Duodenal mucosa (tissue), 2 donors: ENCODE measurements around the gene ATP1A1.

Experiments used
- H3K27ac ChIP-seq: one replicate; pipeline ENCODE4 v1.7.0; 2013; ENCODE audit warnings: low read depth, low read length
- H3K27me3 ChIP-seq, 2 donors: one replicate each; pipeline ENCODE4 v1.7.0; 2013; ENCODE audit warnings: low read length in 2 of 2, control low read depth in 1 of 2; ENCODE audit not compliant: insufficient read depth in 2 of 2, control insufficient read depth in 1 of 2
- H3K36me3 ChIP-seq, 2 donors: one replicate each; pipeline ENCODE4 v1.7.0; 2013; ENCODE audit warnings: low read length in 2 of 2, control low read depth in 1 of 2; ENCODE audit not compliant: insufficient read depth in 2 of 2, control insufficient read depth in 1 of 2
- H3K4me1 ChIP-seq, 2 donors: one replicate each; pipeline ENCODE4 v1.7.0; 2013; ENCODE audit warnings: low read length in 2 of 2, control low read depth in 1 of 2; ENCODE audit not compliant: insufficient read depth in 2 of 2, control insufficient read depth in 1 of 2
- H3K4me3 ChIP-seq, 2 donors: one replicate each; pipeline ENCODE4 v1.7.0; 2013; ENCODE audit warnings: low read length in 2 of 2, low read depth in 1 of 2
- H3K9ac ChIP-seq, 2 donors: one replicate each; pipeline ENCODE4 v1.7.0; 2013; ENCODE audit warnings: low read length in 2 of 2, low read depth in 1 of 2
- H3K9me3 ChIP-seq, 2 donors: one replicate each; pipeline ENCODE4 v1.7.0; 2013; ENCODE audit warnings: low read length in 2 of 2, control low read depth in 1 of 2; ENCODE audit not compliant: control insufficient read depth in 1 of 2

Gene ATP1A1

DNA sequence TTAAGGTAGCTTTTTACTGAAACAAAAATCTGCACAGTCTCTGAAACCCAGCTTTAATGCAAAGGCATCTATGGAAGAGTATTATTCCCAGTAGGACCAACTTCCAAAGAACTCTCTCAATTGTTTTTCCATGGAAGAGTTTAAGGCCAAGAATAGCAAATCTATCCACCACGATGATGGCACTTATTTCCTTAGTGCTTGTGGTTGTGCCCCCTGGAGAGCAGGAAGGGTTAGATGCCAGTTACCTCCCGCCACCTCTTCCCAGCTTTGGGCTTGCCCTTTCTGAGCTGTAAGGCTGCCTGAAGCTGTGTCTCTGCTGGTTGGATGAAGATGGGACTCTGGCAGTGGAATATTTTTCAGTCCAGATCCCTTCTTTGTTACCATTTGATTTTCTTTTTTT lies 4.8 kb upstream of the ATP1A1 start:
- Histone ChIP-seq H3K27me3 (no peaks in the 10 kb centered on the region), H3K36me3 (no peaks in the 10 kb centered on the region), H3K9me3 (no peaks in the 10 kb centered on the region), H3K4me3 (no peak overlapping the region), H3K4me1 (peaks cover 8 to 19% of the 10 kb centered on the region in 2 donors), H3K9ac (no peak overlapping the region), H3K27ac (no peak overlapping the region)

- no peak overlapping the region for H3K9ac ChIP-seq
- no peaks in the 10 kb centered on the region for H3K9me3 ChIP-seq
- H3K4me3 ChIP-seq, result no peak overlapping the region
- no peak overlapping the region for H3K27ac ChIP-seq
- no peaks in the 10 kb centered on the region for H3K27me3 ChIP-seq
- H3K4me1 ChIP-seq, result peaks cover 19 to 23% of the 10 kb centered on the region in 2 donors
- H3K36me3 ChIP-seq, result peaks cover 0 to 4% of the 10 kb centered on the region in 2 donors
These were observed 2.9 kb upstream of the ATP1A1 start for GRCh38 chr1:116370181-116370580.

DNA sequence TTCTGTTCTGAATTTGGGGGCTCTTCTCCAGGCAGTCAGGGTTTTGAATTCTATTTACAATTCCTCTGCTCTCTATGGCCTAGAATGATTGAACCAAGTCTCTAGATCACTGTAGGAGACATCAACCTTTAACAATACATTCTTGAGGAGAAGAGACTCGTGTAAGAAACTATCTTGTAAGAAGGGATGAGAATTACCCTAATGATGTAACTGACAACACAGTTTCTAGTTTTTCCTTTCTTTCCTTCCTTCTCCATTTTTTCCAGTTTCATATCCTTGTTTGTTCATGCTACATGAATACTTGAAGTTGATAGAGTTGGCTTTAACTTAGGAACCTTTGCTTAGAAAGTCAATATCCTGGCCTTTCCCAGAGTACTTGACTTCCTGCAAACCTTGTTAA lies 1.3 kb upstream of the ATP1A1 start:
- H3K4me3 ChIP-seq, result no peak overlapping the region
- H3K9ac ChIP-seq, result peak overlapping the region in 1 of 2 donors; percentile 83
- no peaks in the 10 kb centered on the region for H3K9me3 ChIP-seq
- peaks cover 23 to 33% of the 10 kb centered on the region in 2 donors for H3K4me1 ChIP-seq
- H3K36me3 ChIP-seq, result peaks cover 0 to 4% of the 10 kb centered on the region in 2 donors
- no peak overlapping the region for H3K27ac ChIP-seq
- H3K27me3 ChIP-seq, result no peaks in the 10 kb centered on the region

DNA sequence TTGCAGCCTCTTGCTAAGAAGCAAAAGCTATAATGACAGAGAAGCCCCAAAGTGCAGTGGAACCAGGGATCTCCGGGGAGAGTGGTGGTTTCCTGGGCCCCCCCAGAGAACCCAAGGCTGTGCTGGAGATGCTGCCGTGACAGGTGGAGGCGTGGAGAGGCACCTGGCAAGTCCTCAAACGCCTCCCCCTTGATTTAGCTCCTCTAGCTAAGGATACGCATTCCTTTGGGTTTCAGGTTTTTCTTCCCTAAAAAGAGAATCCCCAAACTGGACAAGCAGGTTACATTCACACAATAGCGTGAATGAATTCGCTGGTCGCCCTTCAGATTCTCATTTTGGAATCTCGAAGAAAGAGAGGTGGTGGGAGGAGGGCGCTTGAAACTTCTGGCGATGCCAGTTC lies 853 bp upstream of the ATP1A1 start:
- H3K4me1 ChIP-seq, result peaks cover 27 to 34% of the 10 kb centered on the region in 2 donors
- H3K9ac ChIP-seq, result peak overlapping the region; percentile 83 to 92
- peak overlapping the region; percentile 95 to 96 for H3K4me3 ChIP-seq
- peak overlapping the region; percentile 82 for H3K27ac ChIP-seq
- peaks cover 0 to 4% of the 10 kb centered on the region in 2 donors for H3K36me3 ChIP-seq
- H3K9me3 ChIP-seq, result no peaks in the 10 kb centered on the region
- no peaks in the 10 kb centered on the region for H3K27me3 ChIP-seq

GRCh38 chr1:116373431-116374352 lies 648 bp downstream of the ATP1A1 start:
- Histone ChIP-seq H3K27me3 (no peaks in the 10 kb centered on the region), H3K4me3 (peak overlapping the region; percentile 95 to 96), H3K9me3 (no peaks in the 10 kb centered on the region), H3K27ac (peak overlapping the region; percentile 88), H3K9ac (peak overlapping the region; percentile 92 to 97), H3K4me1 (peaks cover 39 to 44% of the 10 kb centered on the region in 2 donors), H3K36me3 (peaks cover 0 to 6% of the 10 kb centered on the region in 2 donors)

GRCh38 chr1:116374353-116375147 lies 1.5 kb downstream of the ATP1A1 start:
- Histone ChIP-seq H3K36me3 (peaks cover 0 to 6% of the 10 kb centered on the region in 2 donors), H3K4me3 (peak overlapping the region; percentile 95 to 96), H3K9me3 (no peaks in the 10 kb centered on the region), H3K27me3 (no peaks in the 10 kb centered on the region), H3K4me1 (peaks cover 46 to 52% of the 10 kb centered on the region in 2 donors), H3K9ac (peak overlapping the region; percentile 92 to 97), H3K27ac (peak overlapping the region; percentile 88)

GRCh38 chr1:116375148-116375886 lies 2.3 kb downstream of the ATP1A1 start:
- Histone ChIP-seq H3K4me3 (peak overlapping the region; percentile 95 to 96), H3K4me1 (peaks cover 53 to 60% of the 10 kb centered on the region in 2 donors), H3K27me3 (no peaks in the 10 kb centered on the region), H3K9me3 (no peaks in the 10 kb centered on the region), H3K36me3 (peaks cover 0 to 6% of the 10 kb centered on the region in 2 donors), H3K27ac (peak overlapping the region; percentile 88), H3K9ac (peak overlapping the region; percentile 92 to 97)

GRCh38 chr1:116375887-116376728 lies 3.1 kb downstream of the ATP1A1 start:
- Histone ChIP-seq H3K9ac (peak overlapping the region; percentile 92 to 97), H3K4me1 (peaks cover 60 to 68% of the 10 kb centered on the region in 2 donors), H3K4me3 (peak overlapping the region; percentile 95 to 96), H3K36me3 (peaks cover 0 to 6% of the 10 kb centered on the region in 2 donors), H3K27ac (peak overlapping the region; percentile 88), H3K27me3 (no peaks in the 10 kb centered on the region), H3K9me3 (no peaks in the 10 kb centered on the region)

GRCh38 chr1:116376729-116377086 lies 3.7 kb downstream of the ATP1A1 start:
- peaks cover 0 to 6% of the 10 kb centered on the region in 2 donors for H3K36me3 ChIP-seq
- H3K4me1 ChIP-seq, result peaks cover 65 to 70% of the 10 kb centered on the region in 2 donors
- H3K9ac ChIP-seq, result peak overlapping the region; percentile 92 to 97
- H3K27ac ChIP-seq, result peak overlapping the region; percentile 88
- no peaks in the 10 kb centered on the region for H3K27me3 ChIP-seq
- no peaks in the 10 kb centered on the region for H3K9me3 ChIP-seq
- peak overlapping the region; percentile 95 to 96 for H3K4me3 ChIP-seq
